Jurkat, Clone E6-1 (cell line): ENCODE results near the gene RTP1. TPM values are rescaled to one million over a fixed set of nuclear protein-coding genes. Genes with fewer than 3 reads are reported as not detected.
A peak's percentile ranks its signal among the peaks of the same experiment; 100 is the strongest.
"Not testable (repeated sequence)": the region's sequence is repeated elsewhere in the genome, so short reads cannot be mapped to it uniquely, and the experiment has no call there.

Experiments used
- DNase-seq: peaks from one replicate; pipeline ENCODE4 v3.0.0-alpha.2; 2011; ENCODE audit warnings: low read depth, low spot score
- H3K4me3 ChIP-seq: 2 replicates; pipeline ENCODE4 v1.5.1; 2011; ENCODE audit warnings: mild to moderate bottlenecking, low read length, control low read depth, moderate library complexity
- polyA plus RNA-seq: library from polyadenylated mRNA; unstranded; fragments of >200 nt; gene quantifications from one replicate; pipeline ENCODE4 v1.2.1, GENCODE V29; 2012; ENCODE audit warnings: missing spikeins; ENCODE audit not compliant: insufficient read length, insufficient read depth

RTP1 gene, protein sequence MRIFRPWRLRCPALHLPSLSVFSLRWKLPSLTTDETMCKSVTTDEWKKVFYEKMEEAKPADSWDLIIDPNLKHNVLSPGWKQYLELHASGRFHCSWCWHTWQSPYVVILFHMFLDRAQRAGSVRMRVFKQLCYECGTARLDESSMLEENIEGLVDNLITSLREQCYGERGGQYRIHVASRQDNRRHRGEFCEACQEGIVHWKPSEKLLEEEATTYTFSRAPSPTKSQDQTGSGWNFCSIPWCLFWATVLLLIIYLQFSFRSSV
- polyA plus RNA-seq = not detected

DNA sequence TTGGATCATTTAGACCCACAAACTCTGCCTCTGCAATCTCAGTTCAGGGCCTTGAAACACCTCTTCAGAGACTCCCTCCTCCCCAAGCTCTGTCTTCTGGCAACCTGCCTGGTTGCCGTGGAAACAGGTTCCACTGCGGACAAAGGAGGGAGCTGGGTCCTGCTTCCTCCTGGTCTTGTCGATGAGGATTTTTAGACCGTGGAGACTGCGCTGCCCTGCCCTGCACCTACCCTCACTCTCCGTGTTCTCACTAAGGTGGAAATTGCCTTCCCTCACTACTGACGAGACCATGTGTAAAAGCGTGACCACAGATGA lies at the start of gene RTP1:
Gene RTP1 (plus strand): TSS at position 152 of the 315 bp plus-strand sequence. CDS start 30 bp downstream, at position 182.
- no peak for DNase-seq

DNA sequence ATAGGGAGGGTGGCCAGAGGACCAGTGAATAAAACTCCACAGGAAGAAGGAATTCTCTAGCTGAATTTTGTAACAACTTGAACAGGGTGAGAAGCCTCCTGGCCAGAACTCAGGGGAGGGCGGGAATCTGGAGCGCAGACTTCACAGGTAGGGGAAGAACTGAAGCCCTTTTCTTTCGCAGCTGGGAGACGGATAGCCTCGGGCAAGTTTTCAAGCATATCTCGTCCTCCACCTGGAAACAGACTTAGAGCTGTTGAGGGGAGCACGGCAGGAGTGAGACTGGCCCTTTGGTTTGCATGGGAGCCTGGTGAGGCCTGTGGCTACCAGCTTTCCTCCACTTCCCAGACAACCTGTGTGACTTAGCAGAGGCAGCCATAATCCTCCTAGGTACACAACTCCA lies 47.1 kb upstream of the RTP1 start:
- no peak overlapping the region for H3K4me3 ChIP-seq
- DNase-seq = no peak

More for the DNA sequence above, at the start of gene RTP1:
- H3K4me3 ChIP-seq = no peak within 1 kb of the TSS

DNA sequence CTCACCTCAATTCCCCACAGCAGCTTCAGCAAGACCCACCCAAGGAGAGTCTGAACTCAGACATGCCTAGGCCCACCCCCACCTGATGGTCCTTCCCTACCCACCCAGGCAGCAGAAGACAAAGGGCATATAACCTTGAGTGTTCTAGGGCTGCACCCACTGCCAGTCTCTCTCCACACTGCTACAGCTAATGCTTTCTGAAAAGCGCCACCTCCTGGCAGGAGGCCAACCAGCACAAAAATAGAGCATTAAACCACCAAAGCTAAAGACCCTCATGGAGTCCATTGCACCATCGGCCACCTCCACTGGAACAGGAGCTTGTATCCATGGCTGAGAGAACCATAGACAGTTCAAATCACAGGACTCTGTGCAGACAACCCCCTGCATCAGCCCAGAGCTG lies 46.7 kb upstream of the RTP1 start:
- H3K4me3 ChIP-seq = no peak overlapping the region
- DNase-seq = peak; percentile 46

DNA sequence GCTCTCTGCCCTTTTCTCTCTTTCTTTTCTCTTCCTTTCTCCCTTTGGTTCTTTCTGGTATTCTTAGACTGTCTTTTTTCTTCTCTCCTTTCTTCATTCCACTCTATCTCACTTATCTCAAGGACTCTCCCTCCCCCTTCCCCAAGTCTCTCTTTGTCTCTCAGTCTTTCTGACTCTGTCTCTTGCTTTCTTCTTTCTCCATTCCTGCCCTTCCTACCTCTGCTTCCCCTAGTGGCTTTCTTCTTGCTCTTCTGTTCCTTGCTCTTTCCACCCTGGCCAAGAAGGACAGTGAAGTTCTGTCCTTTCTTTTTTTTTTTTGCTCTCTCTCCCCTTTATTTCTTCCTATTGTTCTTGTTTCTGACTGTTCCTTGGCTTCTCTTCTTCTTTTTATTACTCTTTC lies 35.7 kb upstream of the RTP1 start:
- DNase-seq = no peak

DNA sequence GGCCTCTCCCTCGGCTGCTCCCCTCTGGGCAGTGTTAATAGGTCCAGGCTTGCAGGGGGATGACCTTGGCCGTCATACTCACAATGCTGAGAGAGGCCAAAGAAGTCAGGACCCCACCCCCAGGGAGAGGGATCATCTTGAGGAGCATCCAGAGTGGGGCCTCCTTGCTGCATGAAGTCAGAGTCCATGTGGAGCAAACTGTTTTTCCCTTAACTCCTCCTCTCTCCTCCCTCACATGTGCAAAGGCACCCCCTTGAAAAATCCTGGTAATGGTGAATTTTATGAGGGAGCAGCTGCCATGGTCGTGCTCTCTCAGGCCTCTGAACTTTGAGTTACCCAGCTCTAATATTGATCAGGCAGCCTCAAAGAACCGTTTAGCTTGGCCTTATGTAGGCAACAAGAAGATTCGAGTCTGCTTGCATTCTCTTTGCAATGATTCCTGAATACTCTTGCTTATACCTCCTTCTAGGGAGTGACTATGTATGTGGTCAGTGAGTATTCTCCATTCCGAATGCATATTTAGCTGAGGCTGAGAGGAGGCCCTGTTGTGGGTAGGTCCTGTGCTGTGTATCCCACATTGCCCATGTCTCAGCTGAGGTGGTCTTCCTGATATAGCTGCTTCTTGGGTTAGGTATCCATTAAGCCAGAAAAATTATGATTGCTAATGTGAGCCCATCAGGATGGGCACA lies 34.9 kb upstream of the RTP1 start:
- H3K4me3 ChIP-seq = no peak overlapping the region
- no peak for DNase-seq

More for the DNA sequence above, 35.7 kb upstream of the RTP1 start:
- no peak overlapping the region for H3K4me3 ChIP-seq

DNA sequence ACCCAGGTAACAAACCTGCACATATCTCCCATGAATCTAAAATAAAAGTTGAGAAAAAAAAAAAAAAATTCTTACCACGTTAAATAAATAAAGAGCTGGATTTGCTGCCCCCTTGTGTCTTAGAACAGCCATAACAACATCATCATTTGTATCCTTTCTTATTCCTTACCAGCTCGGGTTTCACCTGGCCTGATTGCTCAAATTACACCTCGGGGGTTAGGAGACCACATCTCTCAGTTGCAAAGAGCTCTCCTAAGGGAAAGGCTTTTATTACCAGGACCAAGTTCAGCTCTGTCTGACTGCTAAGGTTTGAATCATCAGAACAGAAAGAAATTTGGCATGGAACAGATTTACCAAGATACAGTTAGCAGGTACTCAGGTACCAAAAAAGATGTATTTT lies 32.1 kb upstream of the RTP1 start:
- DNase-seq = peak; percentile 57
- H3K4me3 ChIP-seq = no peak overlapping the region

DNA sequence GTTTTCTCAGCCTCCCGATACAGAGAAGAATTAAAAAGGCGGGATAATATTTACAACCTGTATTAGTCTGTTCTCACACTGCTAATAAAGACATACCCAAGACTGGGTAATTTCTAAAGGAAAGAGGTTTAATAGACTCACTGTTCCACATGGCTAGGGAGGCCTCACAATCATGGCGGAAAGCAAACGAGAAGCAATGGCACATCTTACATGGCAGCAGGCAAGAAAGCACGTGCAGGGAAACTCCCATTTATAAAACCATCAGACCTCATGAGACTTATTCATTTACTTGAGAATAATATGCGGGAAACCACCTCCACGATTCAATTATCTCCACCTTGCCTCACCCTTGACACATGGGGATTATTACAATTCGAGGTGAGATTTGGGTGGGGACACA lies 30.5 kb upstream of the RTP1 start:
- no peak for DNase-seq
- no peak overlapping the region for H3K4me3 ChIP-seq

DNA sequence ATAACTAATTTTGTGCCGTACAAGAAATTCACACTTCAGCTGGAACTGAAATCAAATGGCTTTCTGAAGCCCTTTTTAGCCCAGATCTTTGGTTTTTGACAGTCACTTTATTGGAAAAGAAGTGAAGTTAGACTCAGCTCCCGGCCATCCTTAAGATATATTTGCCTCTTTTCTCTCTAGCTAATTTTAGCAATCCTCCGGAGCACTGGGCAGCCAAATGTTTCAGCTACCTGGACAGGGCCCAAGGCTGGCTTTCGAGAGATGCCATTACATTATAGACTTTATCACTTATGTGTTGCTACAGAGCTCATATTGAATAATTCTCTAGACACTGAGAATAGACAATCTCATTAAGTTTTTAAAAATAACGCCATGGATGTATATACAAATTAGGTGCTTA lies 29.5 kb upstream of the RTP1 start:
- no peak for DNase-seq
- no peak overlapping the region for H3K4me3 ChIP-seq

DNA sequence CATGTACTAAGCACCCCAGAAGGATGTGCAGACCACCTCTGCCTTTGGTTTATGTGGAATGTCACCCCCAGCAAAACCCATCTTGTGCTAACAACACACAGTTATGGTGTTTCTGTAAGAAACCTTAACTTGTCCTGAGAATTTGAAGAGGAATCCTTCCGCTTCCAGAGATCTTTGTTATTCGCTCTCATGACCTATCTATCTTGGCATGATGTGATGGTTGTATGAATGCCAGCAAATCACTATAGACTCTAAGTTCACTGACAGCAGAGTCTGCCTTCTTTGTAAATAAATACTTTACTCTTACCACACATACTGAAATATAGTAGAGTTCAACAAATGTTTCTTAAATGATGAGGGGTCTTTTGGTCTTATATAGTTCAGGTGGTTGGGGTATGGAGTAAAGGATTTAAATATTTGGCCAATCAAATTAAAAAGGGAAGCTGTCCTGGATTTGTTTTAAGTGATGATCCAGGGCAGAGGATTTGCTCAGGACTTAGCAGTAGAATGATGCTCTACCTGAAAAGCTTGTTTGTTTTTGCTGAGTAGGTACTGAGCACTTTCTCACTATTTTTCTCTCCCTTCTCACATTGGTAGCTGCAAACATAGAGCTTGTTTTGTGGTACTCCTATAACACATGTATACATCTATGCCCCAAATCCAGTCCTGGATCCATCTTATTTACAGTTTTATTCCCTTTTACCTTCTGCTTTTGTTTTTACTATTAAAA lies 27.9 kb upstream of the RTP1 start:
- no peak for DNase-seq
- H3K4me3 ChIP-seq = no peak overlapping the region

DNA sequence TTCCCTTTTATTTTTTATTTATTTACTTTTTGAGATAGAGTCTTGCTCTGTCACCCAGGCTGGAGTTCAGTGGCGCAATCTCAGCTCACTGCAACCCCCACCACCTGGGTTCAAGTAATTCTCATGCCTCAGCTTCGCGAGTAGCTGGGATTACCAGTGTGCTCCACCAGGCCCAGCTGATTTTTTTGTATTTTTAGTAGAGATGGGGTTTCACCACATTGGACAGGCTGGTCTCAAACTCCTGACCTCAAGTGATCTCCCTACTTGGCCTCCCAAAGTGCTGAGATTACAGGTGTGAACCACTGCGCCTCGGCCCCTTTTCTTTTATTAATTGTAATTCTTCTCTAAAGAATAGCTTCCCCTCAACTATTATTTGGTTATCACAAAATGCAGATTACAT lies 26.4 kb upstream of the RTP1 start:
- DNase-seq = not testable (repeated sequence)

DNA sequence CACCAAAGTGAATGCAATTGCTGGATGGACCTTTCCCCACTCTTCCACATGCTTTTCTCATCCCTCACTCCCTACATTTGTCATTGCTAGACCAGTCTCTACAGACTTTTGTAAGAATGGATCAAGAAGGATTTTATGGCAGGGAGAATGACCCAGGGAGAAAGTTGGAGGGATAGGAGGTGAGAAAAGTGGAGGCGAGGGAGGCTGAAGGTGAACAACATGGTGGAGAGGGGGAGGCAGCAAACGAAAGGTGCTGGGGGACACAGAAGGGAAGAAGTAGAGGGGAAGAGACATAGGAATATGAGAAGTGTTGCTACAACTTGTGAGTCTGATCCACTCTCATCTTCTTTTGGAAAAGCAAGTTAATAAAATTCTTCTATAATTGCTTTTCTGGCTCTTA lies 24.4 kb upstream of the RTP1 start:
- H3K4me3 ChIP-seq = no peak overlapping the region
- no peak for DNase-seq

More for the DNA sequence above, 26.4 kb upstream of the RTP1 start:
- not testable (repeated sequence) for H3K4me3 ChIP-seq

DNA sequence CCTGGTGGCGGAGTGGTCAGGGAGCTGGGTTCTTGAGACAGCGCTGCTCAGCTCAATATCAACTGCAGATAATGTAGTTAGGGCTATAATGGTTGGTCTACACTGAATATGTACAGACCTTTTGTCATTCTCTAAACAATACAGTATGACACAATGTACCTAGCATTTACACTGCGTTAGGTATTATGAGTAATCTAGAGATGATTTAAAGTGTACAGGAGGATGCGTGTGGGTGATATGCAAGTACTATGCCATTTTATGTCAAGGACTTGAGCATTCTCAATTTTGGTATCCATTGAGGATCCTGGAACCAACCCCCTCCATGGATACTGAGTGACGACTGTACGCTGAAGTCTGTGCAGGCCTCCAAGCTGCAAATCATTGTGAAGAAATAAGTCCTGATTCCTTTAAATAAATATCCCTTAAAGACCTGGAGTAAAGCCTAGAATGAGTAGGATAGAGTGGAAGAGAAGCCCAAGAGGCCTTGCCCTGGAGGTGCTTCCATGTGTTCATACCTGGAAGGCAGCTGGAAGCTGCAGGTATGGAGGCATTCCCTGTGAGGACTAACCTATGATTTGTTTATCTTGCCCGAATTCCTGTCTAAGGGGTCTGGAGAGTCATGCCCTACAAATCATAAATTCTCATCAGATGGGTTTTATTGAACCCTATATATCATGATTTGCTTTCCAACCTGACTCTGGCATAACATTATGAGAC lies 15.7 kb upstream of the RTP1 start:
- DNase-seq = no peak
- no peak overlapping the region for H3K4me3 ChIP-seq

DNA sequence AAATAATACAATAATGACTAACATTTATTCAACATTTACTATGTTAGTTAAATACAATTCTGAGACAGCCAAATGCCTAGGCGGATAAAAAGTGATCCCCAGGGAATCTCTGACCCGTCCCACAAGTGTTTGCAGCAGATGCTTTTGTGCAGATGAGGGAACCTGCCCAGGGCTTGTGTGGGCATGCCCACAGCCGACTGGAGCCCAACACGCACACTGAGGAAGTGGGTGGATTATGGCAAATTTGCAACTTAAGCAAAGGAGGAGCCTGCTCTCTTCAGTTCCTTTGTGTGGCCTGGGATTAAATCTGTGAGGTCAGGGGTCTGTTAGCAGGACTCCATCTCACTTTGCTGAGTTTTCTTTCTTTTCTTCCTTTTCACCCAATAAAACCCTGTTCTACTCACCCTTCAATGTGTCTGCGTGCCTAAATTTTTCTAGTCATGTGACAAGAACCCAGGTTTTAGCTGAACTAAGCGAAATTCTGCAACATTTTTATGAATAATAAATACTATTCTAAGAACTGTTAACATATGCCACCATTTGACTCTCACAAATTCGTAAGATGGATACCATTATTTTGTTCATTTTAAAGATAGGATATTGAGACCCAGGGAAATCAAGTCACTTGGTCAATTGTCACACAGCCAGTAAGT lies 13.9 kb upstream of the RTP1 start:
- H3K4me3 ChIP-seq = no peak overlapping the region
- DNase-seq = no peak

DNA sequence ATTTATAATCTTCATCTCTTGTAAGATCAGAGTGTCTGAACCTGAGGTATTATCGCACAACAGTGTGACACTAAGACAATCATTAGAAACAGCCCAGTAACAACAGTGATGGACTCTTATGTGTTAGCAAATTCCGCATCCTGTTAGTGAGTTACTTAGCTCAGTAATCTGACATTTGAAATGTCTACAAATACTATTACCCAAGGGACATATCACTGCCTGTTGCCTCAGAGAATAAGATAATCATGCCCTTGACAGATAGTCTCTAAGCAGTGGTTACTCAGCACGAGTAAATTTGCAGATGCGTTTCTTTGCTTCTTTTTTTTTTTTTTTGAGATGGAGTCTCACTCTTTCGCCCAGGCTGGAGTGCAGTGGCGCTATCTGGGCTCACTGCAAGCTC lies 13.4 kb upstream of the RTP1 start:
- H3K4me3 ChIP-seq = no peak overlapping the region
- no peak for DNase-seq

DNA sequence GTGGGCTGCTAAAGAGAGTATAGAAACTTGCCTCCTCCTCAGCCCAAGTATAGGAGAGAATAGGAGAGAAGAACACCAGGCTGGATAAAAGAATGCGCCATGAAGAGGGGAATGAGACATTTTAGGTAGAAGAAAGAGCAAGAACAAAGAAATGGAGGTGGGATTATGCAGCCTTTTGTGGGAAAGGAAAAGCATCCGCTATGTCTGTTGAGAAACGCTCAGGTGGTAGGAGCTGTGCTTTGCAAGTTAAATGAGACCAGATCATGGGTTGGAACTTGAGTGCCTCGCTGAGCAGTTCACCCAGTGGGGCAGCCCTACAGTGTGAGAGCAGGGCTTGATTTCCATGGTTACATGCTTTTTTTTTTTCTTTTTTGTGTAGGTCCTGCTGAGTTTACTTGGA lies 11.5 kb upstream of the RTP1 start:
- H3K4me3 ChIP-seq = no peak overlapping the region
- no peak for DNase-seq

DNA sequence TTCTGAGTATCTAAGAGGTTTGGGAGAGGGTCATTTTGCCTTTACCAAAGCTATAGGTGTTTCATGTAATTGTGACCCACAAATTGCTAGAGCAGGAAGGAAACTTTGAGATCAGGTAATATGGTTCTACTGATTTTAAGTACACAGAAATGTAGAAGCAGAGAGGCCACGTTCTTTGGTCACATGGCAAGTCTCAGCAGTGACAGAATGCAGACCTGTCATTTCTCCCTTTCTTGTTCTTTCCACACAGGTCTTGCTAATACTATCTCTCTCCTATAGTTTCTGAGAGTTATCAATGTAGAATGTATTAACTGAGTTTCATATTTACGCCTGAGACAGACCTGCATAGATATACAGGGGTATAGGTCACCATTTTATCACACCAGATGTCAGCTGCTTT lies 10.9 kb upstream of the RTP1 start:
- DNase-seq = no peak
- H3K4me3 ChIP-seq = no peak overlapping the region

DNA sequence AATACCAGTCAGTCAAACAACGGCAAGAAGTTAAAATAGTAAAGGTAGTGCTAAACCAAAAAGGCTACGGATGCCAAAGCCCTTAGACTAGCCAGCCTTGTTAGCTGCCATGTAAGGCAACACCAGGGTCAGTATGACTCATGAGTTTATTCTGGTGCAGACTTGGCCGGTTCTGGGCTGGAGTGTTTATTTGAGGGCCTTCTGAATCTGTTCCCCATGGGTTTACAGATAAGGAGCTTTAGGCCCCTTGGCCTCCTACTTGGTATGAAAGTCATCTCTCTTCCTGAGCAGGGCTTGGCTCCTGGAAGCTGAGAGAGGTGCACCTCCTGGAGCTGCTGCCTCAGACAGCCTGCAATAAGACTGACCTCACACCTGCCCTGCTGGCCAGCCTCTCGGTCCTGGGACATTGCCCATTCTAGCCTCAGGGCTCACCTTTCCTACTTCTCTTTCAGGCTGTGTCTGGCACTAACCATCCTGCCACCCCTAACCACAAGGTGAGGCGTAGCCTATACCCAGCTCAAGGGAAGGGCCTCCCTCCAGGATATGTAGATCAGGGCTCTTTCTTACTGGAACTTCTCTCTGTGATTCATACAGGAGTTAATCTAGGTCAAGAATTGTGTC lies 10.4 kb upstream of the RTP1 start:
- no peak overlapping the region for H3K4me3 ChIP-seq
- no peak for DNase-seq

DNA sequence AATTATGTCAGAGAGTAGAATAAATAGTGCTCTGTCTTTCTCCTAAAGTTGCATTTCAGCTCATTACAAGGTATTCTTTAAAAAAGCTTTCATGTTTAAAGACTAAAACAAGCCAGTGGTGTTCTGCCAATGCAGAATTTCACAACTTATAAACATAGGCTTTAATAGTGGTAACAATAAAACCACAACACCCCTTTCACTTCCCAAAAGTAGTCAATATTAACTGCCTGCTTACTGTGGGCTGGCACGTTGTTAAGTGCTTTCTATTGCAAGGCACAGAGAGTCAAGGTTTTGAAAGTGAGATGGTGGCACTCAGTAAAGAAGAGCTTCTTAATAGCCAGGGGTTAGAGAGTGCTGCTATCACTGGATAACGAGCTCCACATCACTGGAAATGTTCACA lies 8.4 kb upstream of the RTP1 start:
- no peak for DNase-seq
- no peak overlapping the region for H3K4me3 ChIP-seq

DNA sequence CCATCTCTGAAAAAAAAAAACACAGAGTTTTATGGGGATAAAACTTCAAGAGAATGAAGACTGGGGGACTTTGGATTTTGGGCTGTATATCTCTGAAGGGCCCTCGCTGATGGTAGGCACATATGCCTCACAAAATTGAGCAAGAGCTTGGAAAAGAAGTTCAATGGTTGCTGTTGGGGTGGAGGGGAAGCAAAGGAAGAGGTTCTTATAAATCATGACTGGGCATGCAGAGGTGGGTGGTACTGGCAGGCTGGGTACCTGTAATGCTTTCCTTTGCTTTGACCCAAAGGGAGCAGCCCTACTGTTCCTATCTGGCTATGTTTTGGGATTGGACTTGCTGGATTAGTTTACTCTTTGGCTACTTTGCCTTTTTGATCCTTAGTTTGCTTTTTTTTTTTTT lies 6.0 kb upstream of the RTP1 start:
- no peak for DNase-seq
- H3K4me3 ChIP-seq = no peak overlapping the region
